Middle frontal gyrus (tissue), 1 donor: ENCODE data around the gene NUTM1.
A peak's percentile ranks its signal among the peaks of the same experiment; 100 is the strongest.

ENCODE experiments used
- DNase-seq: peaks from one replicate; pipeline ENCODE4 v3.0.0-alpha.2; 2015; ENCODE audit warnings: low spot score; ENCODE audit errors: extremely low spot score

The NUTM1 gene, protein sequence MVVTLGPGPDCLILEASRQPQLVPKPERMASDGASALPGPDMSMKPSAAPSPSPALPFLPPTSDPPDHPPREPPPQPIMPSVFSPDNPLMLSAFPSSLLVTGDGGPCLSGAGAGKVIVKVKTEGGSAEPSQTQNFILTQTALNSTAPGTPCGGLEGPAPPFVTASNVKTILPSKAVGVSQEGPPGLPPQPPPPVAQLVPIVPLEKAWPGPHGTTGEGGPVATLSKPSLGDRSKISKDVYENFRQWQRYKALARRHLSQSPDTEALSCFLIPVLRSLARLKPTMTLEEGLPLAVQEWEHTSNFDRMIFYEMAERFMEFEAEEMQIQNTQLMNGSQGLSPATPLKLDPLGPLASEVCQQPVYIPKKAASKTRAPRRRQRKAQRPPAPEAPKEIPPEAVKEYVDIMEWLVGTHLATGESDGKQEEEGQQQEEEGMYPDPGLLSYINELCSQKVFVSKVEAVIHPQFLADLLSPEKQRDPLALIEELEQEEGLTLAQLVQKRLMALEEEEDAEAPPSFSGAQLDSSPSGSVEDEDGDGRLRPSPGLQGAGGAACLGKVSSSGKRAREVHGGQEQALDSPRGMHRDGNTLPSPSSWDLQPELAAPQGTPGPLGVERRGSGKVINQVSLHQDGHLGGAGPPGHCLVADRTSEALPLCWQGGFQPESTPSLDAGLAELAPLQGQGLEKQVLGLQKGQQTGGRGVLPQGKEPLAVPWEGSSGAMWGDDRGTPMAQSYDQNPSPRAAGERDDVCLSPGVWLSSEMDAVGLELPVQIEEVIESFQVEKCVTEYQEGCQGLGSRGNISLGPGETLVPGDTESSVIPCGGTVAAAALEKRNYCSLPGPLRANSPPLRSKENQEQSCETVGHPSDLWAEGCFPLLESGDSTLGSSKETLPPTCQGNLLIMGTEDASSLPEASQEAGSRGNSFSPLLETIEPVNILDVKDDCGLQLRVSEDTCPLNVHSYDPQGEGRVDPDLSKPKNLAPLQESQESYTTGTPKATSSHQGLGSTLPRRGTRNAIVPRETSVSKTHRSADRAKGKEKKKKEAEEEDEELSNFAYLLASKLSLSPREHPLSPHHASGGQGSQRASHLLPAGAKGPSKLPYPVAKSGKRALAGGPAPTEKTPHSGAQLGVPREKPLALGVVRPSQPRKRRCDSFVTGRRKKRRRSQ

DNA sequence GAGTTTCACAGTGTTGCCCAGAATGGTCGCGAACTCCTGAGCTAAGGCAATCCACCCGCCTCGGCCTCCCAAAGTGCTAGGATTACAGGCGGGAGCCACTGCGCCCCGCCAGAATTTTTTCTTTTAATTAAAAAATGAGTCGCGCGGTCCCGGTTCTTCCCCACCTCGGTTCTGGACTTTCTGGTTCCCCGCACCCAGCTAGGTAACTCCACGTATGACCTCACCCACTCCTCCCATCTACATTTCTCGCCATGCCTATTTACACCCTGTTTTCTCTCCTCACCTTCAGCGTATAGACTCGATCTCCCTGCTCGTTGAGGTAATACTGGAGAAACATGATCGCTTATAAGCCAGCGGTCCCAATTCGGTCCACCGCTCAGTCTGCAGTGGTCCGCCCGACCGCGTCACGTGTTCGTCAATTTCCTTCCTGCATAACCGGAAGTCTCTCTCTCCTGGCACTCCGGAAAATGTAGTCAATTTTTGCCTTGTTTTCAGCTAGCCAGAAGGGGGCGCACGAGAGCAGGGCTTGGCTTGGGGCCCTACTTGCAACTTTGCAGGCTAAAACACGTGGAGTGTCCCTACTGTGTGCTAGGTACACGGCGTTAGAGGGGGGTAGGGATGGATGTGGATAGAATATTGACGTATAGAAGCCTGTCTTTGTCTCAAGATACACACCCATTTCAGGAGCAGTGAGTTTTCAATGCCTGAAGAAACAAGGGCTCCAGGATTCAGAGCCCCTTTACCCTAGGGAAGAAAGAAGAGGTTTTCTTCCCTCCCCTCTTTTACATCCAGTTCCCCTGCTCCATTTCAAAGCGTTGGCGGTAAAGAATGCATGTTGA, at the start of gene NUTM1, which contains the start of gene NOP10:
NUTM1 (plus strand) TSS at position 579 of the 839 bp plus-strand sequence. CDS start 382 bp downstream, outside the sequence.
NOP10 (minus strand) TSS at position 400 of the 839 bp plus-strand sequence; CDS start at position 337, 63 bp downstream.
- DNase-seq = peak; percentile 81

DNA sequence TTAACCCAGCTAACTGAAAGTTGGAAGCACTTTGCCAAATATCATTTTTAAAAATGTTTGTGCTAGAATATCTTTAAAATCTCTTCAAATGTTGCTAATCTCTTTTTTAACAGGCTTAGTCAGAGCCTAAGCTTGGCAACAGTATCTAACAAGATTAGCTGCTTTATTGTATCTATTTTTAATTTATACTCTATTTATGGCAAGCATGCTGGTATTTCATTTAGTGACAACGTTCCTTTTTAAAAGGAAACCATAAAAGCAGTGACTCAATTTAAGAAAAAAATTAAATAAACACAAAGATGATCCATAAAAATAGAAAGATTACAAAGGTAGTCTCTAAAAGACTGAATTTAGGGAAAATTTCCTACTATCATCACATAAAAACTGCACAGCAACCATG, 46.1 kb upstream of the NUTM1 start:
- no peak for DNase-seq

DNA sequence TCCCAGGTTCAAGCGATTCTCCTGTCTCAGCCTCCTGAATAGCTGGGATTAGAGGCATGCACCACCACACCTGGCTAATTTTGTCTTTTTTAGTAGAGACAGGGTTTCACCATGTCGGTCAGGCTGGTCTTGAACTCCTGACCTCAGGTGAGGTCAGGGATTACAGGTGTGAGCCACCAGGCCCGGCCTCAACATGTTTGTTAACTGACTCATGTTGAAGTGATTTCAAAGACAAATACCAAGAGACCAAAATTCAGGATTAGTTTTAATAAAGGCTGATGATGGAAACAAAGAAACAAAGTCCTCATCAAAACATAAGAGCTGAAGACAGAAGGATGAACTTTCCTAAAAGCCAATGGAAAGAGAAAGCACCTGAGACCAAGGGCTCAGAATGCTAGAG, 42.1 kb upstream of the NUTM1 start:
- no peak for DNase-seq

DNA sequence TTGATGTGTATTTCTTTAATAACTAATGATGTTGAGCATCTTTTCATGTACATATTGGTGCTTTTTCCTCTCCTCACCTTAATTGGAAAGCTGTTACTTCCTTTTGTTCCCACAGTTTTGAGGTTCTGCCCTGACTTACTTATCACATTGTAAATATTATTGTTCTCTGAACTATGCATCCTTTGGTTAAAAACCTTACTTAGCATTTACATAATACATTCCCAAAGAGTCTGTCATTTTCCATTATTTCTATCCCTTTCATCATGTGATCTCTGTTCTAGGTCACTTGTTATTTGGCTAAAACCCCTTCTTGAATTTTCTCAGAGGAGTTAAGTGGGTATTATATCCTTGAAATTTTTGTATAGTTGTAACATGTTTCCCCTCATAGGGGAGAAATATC, 38.5 kb upstream of the NUTM1 start:
- no peak for DNase-seq

DNA sequence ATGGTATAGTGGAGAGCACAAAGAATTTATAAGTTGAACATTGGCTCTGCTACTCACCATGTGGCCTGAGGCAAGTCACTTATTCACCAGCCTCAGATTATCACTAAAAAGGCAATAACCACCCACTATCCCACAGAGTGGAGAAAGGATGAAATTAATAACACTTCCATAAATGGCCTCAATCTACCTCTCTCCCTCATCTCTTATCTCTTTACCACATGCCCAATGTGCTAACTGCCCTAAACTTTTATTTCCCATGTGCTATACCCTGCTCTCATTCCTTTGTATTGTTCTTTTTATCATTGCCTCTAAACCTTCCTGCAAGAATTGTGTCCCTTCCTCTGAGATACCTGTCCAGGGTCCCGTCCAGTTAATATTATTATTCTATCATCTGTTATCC, 31.6 kb upstream of the NUTM1 start:
- DNase-seq = no peak

DNA sequence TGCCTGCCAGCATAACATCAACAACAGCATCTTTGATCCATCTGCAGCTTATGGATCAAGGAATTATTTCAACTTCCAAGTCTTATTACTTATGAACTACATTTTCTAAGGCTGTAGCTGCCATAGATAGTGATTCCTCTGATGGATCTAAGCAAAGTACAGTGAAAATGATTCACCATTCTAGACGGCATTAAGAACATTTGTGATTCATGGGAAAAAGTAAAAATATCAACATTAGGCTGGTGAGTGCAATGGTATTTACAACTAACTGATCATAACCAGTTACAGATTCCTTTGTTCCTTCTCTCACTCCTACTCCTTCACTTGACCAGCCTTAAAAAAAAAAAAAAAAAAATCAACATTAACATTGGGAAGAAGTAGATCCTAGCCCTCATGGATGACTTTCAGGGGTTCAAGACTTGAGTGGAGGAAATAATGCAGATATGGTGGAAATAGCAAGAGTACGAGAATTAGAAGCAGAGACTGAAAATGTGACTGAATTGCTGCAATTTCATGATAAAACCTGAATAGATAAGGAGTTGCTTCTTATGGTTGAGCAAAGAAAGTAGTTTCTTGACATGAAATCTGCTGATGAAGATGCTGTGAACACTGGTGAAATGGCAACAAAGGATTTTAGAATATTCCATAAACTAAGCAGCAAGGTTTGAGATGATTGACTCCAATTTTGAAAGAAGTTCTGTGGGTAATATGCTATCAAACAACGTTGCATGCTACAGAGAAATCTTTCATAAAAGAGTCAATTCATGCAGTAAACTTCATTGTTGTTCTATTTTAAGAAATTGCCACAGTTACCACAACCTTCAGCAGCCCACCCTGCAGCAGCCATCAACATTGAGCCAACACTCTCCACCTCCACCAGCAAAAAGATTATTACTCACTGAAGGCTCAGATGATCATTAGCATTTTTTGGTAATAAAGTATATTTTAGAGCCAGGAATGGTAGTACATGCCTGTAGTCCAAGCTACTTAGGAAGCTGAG, 28.3 kb upstream of the NUTM1 start:
- DNase-seq = no peak

DNA sequence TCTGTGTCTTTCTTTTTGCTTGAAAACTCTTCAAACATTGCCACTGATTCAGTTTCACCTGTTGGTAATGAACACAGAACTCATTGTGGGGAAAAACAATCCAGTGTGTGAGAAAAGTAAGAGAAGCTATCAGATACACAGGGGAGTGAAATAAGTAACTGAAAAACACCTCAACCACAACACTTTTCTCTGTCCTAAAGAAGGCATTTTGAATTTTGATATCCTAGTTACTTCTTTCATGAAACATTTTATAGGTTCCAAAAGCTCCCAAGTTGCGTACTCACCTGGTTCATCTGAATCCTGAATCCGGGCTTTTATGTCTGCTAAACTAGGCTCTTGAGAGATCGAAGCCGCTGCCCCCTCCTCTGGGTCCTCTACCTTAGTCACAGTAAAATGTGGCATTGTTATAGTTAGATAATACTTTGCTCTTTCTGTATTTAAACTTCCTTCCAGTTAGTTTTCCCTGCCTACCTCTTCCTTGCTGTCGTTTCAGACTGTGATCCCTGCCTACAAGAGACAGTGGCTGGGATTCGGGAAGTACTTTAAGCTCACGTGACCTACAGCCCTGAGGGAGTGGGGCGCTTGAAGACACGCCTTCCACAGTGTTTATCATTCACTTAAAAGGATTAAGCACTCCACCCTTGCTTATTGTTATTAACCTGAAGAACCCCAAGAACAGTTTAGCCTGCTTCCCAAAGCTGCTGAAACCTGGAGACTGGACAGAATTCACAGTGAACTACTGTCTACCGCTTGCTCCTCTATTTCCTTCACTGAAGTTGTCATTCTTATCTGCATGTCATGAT, 24.6 kb upstream of the NUTM1 start:
- DNase-seq = no peak

DNA sequence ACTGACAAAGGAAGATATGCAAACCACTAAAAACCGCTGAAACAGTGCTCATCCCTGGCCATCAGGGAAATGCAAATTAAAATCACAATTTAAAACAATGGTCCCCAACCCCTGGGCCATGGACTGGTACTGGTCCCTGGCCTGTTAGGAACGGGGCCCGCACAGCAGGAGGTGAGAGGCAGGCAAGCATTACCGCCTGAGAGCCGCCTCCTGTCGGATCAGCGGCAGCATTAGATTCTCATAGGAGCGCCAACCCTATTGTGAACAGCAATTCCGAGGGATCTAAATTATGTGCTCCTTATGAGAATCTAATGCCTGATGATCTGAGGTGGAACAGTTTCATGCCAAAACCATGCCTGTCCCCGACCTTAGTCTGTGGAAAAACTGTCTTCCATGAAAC, 19.9 kb upstream of the NUTM1 start:
- no peak for DNase-seq

DNA sequence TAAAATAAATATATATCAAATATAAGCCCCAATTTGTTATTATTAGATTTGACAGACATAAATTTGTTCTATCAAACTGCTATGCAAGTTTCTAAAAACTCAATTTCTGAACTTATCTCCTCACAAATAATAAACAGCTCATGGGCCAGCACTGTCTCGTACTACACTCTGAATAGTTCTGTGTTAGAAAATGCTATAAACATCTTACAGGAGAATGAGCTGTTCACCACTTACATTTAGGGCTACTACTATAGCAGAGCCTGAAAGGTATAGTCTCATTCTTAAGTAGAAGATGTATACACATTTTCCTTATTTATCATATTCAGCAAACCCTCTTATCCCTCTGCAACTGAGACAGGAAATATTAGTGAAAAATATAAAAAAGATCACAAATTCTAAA, 18.2 kb upstream of the NUTM1 start:
- DNase-seq = no peak

DNA sequence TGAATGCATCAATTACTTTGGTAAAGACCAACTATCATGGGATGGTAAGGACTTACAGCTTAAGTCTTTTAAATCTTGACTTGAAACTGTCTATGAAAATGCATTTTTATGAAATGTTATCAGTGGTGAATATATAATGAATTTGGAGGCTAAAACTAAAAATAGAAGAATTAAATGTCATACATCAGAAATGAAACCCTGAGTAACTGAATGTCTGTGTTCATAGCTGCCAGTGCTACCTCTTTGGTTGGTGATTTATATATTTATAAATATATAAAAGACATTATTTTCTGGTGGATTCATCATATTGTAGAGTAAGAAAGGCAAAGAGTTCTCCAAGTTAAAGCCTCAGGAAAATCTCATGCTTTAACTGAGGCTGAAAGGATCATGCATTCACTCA, 17.7 kb upstream of the NUTM1 start:
- no peak for DNase-seq

DNA sequence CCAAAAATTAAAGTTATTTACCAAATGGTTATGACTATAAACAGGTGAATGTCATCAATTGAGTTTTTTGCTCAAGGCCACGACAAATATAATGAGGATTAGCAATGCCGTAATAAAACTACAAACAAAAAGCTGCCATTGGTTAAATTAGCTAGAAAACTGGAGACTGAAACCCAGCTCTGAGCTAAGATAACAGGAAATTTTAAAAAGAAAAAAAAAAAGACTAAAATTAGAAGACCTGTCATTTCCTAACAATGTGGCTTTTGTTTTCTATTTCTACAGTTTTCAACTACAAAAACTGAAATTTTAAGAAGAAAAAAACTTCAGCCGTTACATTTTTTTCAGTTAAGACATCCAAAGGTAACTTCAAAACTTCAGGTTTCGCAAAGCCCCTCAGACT, 15.2 kb upstream of the NUTM1 start:
- DNase-seq = no peak

DNA sequence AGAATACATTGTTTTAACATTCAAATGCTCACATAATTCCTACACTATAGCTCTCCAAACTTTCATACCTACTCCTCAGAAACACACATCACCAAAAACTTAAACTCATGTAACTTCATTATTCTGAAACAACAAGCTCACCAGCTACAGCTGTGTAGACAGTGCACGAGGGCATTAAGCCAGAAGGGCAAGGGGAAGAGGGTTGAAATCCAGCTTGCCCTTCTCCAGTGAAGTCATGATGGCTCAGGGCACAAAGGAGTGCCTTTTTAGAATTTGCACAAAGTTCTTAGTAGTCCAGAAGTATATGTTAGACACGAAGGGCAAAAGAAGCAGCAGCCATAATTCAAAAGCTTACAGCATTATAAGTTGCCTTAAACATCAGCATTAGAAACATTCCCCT, 14.1 kb upstream of the NUTM1 start:
- no peak for DNase-seq

DNA sequence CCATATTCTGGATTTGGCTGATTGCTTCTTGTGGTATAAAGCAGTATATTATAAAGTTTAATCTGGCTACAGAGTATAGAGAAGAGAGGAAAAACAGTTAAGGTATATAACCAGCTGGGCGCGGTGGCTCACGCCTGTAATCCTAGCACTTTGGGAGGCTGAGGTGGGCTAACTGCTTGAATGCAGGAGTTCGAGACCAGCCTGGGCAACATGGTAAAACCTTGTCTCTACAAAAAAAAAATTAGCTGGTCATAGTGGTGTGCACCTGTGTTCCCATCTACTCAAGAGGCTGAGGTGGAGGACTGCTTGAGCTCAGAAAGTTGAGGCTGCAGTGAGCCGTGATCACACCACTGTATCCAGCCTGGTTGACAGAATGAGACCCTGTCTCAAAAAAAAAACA, 12.8 kb upstream of the NUTM1 start:
- DNase-seq = no peak

DNA sequence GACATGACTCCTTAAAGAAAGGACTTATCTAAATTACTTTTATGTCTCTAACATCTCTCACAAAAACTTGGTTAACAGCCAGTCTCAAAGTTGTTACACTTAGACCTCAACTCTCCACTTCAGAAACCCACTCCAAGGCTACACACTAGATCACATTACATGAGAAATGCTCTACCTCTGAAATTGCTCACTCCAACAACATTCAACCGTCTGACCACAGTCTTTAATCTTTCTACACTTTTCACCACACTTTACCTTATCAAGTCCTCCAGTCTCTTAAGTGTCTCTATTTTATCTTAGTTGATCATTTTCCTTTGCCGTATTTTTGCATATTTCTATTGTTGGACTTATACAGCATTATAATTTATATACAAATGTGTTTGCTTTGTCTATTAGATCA, 11.3 kb upstream of the NUTM1 start:
- no peak for DNase-seq

DNA sequence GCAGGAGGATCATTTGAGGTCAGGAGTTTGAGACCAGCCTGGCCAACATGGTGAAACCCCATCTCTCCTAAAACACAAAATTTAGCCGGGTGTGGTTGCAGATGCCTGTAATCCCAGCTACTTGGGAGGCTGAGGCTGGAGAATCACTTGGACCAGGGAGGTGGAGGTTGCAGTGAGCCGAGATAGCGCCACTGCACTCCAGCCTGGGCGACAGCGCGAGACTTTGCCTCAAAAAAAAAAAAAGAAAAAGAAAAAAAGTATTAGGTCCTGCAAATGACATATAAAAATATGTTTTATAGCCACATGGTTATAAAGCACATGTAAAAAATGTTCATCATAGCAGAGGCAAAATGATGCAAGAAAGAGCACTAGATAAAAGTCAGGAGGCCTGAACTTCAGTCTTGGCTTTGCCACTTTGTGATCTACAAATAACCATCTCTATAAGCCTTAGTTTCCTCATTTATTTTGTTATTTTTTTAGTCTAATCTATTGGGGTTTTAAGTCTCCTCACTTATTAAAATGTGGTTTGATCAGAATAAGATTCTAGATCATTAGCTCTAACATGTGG, 10.5 kb upstream of the NUTM1 start:
- no peak for DNase-seq

DNA sequence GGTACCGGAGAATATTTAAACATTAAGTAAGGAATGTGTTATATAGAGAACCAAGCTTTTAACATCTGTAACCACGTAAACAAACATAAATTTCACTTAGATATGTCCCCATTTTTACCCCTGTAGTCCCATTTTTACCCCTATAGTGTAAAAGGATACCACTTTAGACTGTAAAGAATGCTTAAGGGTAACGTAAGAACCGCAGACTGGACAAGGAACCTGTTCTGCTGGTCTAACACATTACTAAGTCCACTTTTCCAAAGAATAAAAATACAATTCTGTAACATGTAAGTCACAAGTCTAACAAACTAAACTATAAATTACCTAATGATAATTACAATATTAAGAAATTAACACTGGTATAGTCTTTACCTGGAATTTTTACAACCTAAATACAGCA, 8.4 kb upstream of the NUTM1 start:
- no peak for DNase-seq

DNA sequence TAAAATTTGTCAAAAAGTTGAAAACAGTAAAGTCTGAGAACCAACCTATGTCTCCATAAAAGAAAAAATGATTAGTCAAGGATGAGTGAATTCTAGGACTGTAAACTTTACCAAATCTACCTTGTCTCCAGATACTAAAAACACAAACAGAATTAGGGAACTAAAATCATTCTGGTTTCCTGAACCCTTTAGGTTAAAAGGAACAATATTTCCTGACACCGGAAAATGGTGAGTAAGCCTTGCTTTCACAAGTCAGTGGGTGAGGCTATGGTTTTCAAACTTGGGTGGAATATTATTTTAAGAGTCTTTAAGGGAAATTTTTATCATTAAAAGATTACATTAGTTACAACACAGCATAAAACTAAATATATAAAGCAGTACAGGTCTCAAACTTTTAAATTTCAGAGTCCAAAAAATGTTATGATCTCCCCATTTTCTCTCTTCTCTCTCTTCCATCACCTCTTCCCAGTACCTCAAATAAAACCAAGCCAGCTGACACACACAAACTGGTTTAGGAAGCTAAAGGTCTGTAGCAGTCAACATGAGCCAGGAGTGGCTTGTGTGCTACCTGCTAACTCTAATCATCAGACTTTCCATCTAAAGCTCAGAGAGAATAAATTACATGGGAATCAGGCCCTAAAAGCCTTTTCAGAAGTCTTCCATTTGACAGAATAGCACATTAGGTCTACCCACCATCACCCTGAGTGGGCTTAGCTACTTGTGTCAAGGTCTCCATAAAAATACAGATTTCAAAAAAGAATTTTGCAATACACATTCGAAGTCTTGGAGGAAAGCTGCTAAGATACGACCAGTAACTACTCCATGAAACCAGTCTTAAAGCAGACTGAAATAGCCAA, 7.7 kb upstream of the NUTM1 start:
- DNase-seq = no peak
